ENCODE measurements around the gene TST. TPM values are rescaled to one million over a fixed set of nuclear protein-coding genes. Genes with fewer than 3 reads are reported as not detected.

The TST gene
- total and polyA plus RNA-seq, 2 of the 8 experiments (the other 6 are each of a cell fraction or from before 2014, with no cell fraction given): 22.6 to 61.6 TPM

GRCh38 chr22:37027556-37027955 is 8.3 kb upstream of the TST start:
- no peak overlapping the region for H2AFZ ChIP-seq (ENCODE audit: low read length)
- no peak overlapping the region for H3K9ac ChIP-seq (replicated peaks in 1 of 4; ENCODE audit: extremely low read depth in 1 of 4, low read depth in 3 of 4, low read length in 3 of 4)
- no peak overlapping the region for H2BK15ac ChIP-seq (ENCODE audit: low read length)
- no peak overlapping the region for H3K56ac ChIP-seq (replicated peaks; ENCODE audit: insufficient read length, low read depth, low read length)
- no peak overlapping the region for H4K8ac ChIP-seq (ENCODE audit: extremely low read depth, insufficient read depth, low read length)
- H3K23me2 ChIP-seq (ENCODE audit: low read depth, low read length): no peaks in the 10 kb centered on the region
- TF ChIP-seq HDAC2 (IDR thresholded peaks at IDR 0.05; ENCODE audit: borderline replicate concordance in 1 of 2, low read depth in 2 of 2, low read length in 2 of 2) (no peak), BRCA1 (IDR thresholded peaks at IDR 0.05; ENCODE audit: low read depth, low read length) (no peak), RFX5 (IDR thresholded peaks at IDR 0.05; ENCODE audit: borderline replicate concordance, low read depth, low read length) (no peak), ATF3 (IDR thresholded peaks at IDR 0.05; ENCODE audit: insufficient read depth, low read depth, low read length) (no peak), SUZ12 (IDR thresholded peaks at IDR 0.05; ENCODE audit: low read length) (no peak), CBX5 (IDR thresholded peaks at IDR 0.05; ENCODE audit: low read depth, low read length) (no peak), SAP30 (IDR thresholded peaks at IDR 0.05; ENCODE audit: insufficient read depth, insufficient replicate concordance, low read length) (no peak)
- H3K4me1 ChIP-seq (replicated peaks in 1 of 4; ENCODE audit: control insufficient read depth in 3 of 4, insufficient read depth in 4 of 4, low read length in 3 of 4): peaks cover 0 to 9% (median 2%) of the 10 kb centered on the region in 4 experiments; a peak in 3 of 7 replicates
- H3K27me3 ChIP-seq (replicated peaks in 1 of 4; ENCODE audit: control insufficient read depth in 3 of 4, extremely low read depth in 1 of 4, insufficient read depth in 3 of 4, low read length in 3 of 4): no peaks in the 10 kb centered on the region
- no peak overlapping the region for H3K27ac ChIP-seq (ENCODE audit: low read depth, low read length)
- ChIA-PET CTCF (ENCODE audit: partially characterized antibody) (interaction anchor here (0.7 to 1.9 kb wide), 4 partner anchors 10 to 171 kb away, joined by 3 to 6 read pairs (median 5); no protein-coding TSS in a partner anchor), POLR2A (ENCODE audit: partially characterized antibody) (interaction anchor here (0.9 to 3.9 kb wide), 3 partner anchors 10 to 17 kb away, joined by 3 to 13 read pairs (median 8); no protein-coding TSS in a partner anchor)
- H4K91ac ChIP-seq (replicated peaks; ENCODE audit: insufficient read length, low read length): no peak overlapping the region
- H3K79me2 ChIP-seq (ENCODE audit: control insufficient read depth in 1 of 2, insufficient read depth in 2 of 2, low read length in 2 of 2): peaks cover 0 to 3% of the 10 kb centered on the region in 2 experiments; a peak in 1 of 4 replicates
- no peak overlapping the region for H3K14ac ChIP-seq (ENCODE audit: insufficient read length)
- H3K36me3 ChIP-seq (ENCODE audit: control insufficient read depth in 2 of 4, insufficient read depth in 4 of 4, low read length in 3 of 4): peaks cover 3 to 51% (median 21%) of the 10 kb centered on the region in 4 experiments
- H2BK5ac ChIP-seq (ENCODE audit: low read depth, low read length): no peak overlapping the region
- H3K4ac ChIP-seq (replicated peaks; ENCODE audit: insufficient read length, low read depth, low read length): no peak overlapping the region
- H3K9me3 ChIP-seq (ENCODE audit: insufficient read depth in 2 of 2, low read depth in 1 of 2, low read length in 1 of 2): no peaks in the 10 kb centered on the region
- peaks cover 9 to 23% of the 10 kb centered on the region in 2 experiments for H4K20me1 ChIP-seq (replicated peaks in 1 of 2; ENCODE audit: control insufficient read depth in 1 of 2, insufficient read depth in 2 of 2, low read length in 2 of 2)
- no peak overlapping the region for H2BK20ac ChIP-seq (ENCODE audit: low read length)
- peaks cover 9% of the 10 kb centered on the region for H3K79me1 ChIP-seq (ENCODE audit: low read depth, low read length)
- no peak overlapping the region for H3K4me2 ChIP-seq (ENCODE audit: insufficient read depth in 1 of 2, low read depth in 2 of 2, low read length in 2 of 2)
- FAIRE-seq (no peak), DNase-seq (ENCODE audit: low read depth in 1 of 2, low spot score in 2 of 2) (no peak)
- H2BK12ac ChIP-seq (ENCODE audit: low read depth, low read length): no peak overlapping the region
- no peak overlapping the region; the same call in 1 of the 2 replicates for H3K18ac ChIP-seq (ENCODE audit: extremely low read depth, low read length)
- H3K4me3 ChIP-seq (ENCODE audit: extremely low read depth in 1 of 4, insufficient read depth in 2 of 4, low read depth in 3 of 4, low read length in 4 of 4): no peak overlapping the region
- H3K23ac ChIP-seq (ENCODE audit: insufficient read length): no peak overlapping the region
- H2AK5ac ChIP-seq (ENCODE audit: low read depth, low read length): no peak overlapping the region
- no peak overlapping the region for H4K5ac ChIP-seq (ENCODE audit: insufficient read length, low read depth, low read length)
- no peak overlapping the region for H2BK120ac ChIP-seq (replicated peaks; ENCODE audit: low read depth, low read length)
- WGBS, 2 experiments (ENCODE audit: extremely low coverage in 1 of 2, insufficient coverage in 1 of 2, insufficient read length in 1 of 2, insufficient replicate concordance in 2 of 2, low coverage in 1 of 2, low lambda C conversion rate in 2 of 2, missing lambda C conversion rate in 1 of 2): 81% methylated on average over 7 of the region's 7 CpGs; no CpG with 5 or more reads in 1 of the 2 experiments

Measured in H1 (cell line).